Ishikawa (cell line): ENCODE results near the gene SLC25A13.
A peak's percentile ranks its signal among the peaks of the same experiment; 100 is the strongest.

Source experiments
- CEBPB ChIP-seq: IDR thresholded peaks from 2 replicates; pipeline ENCODE4 v1.6.1; 2012
- CREB1 ChIP-seq: IDR thresholded peaks from 2 replicates; pipeline ENCODE4 v1.6.1; 2012; ENCODE audit warnings: low read depth
- EGR1 ChIP-seq: IDR thresholded peaks from 2 replicates; pipeline ENCODE4 v1.6.1; 2012
- EP300 ChIP-seq: IDR thresholded peaks from 2 replicates; pipeline ENCODE4 v1.6.1; 2012; ENCODE audit warnings: borderline replicate concordance
- FOXM1 ChIP-seq: IDR thresholded peaks from 2 replicates; pipeline ENCODE4 v1.6.1; 2012; ENCODE audit warnings: low read depth, borderline replicate concordance
- NFIC ChIP-seq: IDR thresholded peaks from 2 replicates; pipeline ENCODE4 v1.6.1; 2012
- RAD21 ChIP-seq: IDR thresholded peaks from 2 replicates; pipeline ENCODE4 v1.6.1; 2012; ENCODE audit warnings: low read depth
- TAF1 ChIP-seq: IDR thresholded peaks from 2 replicates; pipeline ENCODE4 v1.6.1; 2012; ENCODE audit warnings: low read depth, mild to moderate bottlenecking
- TCF12 ChIP-seq: IDR thresholded peaks from 2 replicates; pipeline ENCODE4 v1.6.1; 2012; ENCODE audit warnings: low read depth
- TEAD4 ChIP-seq: IDR thresholded peaks from 2 replicates; pipeline ENCODE4 v1.6.1; 2012
- YY1 ChIP-seq: IDR thresholded peaks from 2 replicates; pipeline ENCODE4 v1.6.1; 2012; ENCODE audit warnings: low read depth
- ZBTB7A ChIP-seq: IDR thresholded peaks from 2 replicates; pipeline ENCODE4 v1.6.1; 2012; ENCODE audit warnings: low read depth
- TF ChIP-seq, protein P1 (sequence below): IDR thresholded peaks from 2 replicates; pipeline ENCODE4 v1.6.1; 2012; ENCODE audit warnings: low read depth, mild to moderate bottlenecking
- TF ChIP-seq, protein P2 (sequence below): IDR thresholded peaks from 2 replicates; pipeline ENCODE4 v1.6.1; 2012
- TF ChIP-seq, protein P3 (sequence below): IDR thresholded peaks from 2 replicates; pipeline ENCODE4 v1.6.1; 2012

SLC25A13 gene

DNA sequence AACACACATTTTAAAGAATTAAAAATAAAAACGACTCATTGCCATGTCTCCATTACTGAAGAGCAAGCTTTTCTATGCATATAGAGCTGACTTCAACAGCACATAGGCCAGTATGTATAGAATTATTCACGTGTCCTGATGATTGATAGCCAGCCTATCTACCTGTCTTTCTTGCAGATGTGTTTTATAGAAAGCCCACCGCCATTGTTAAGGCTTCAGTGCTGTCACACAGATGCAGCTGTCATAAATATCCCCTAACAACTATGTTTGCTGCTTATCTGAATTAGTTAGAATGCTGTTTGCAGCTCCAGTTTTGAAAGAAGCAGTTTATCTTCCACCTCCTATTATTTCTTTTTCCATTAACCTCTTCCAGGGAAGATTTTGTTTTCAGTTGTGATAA lies 235.9 kb downstream of the SLC25A13 start:
- TF ChIP-seq, protein P1, sequence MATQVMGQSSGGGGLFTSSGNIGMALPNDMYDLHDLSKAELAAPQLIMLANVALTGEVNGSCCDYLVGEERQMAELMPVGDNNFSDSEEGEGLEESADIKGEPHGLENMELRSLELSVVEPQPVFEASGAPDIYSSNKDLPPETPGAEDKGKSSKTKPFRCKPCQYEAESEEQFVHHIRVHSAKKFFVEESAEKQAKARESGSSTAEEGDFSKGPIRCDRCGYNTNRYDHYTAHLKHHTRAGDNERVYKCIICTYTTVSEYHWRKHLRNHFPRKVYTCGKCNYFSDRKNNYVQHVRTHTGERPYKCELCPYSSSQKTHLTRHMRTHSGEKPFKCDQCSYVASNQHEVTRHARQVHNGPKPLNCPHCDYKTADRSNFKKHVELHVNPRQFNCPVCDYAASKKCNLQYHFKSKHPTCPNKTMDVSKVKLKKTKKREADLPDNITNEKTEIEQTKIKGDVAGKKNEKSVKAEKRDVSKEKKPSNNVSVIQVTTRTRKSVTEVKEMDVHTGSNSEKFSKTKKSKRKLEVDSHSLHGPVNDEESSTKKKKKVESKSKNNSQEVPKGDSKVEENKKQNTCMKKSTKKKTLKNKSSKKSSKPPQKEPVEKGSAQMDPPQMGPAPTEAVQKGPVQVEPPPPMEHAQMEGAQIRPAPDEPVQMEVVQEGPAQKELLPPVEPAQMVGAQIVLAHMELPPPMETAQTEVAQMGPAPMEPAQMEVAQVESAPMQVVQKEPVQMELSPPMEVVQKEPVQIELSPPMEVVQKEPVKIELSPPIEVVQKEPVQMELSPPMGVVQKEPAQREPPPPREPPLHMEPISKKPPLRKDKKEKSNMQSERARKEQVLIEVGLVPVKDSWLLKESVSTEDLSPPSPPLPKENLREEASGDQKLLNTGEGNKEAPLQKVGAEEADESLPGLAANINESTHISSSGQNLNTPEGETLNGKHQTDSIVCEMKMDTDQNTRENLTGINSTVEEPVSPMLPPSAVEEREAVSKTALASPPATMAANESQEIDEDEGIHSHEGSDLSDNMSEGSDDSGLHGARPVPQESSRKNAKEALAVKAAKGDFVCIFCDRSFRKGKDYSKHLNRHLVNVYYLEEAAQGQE: no peak
- TF ChIP-seq YY1 (no peak), RAD21 (no peak), TEAD4 (no peak), ZBTB7A (no peak), FOXM1 (no peak), CREB1 (no peak), EP300 (no peak), NFIC (no peak), CEBPB (no peak), EGR1 (no peak), TCF12 (no peak), TAF1 (no peak)
- TF ChIP-seq, protein P2, sequence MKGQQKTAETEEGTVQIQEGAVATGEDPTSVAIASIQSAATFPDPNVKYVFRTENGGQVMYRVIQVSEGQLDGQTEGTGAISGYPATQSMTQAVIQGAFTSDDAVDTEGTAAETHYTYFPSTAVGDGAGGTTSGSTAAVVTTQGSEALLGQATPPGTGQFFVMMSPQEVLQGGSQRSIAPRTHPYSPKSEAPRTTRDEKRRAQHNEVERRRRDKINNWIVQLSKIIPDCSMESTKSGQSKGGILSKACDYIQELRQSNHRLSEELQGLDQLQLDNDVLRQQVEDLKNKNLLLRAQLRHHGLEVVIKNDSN: no peak
- TF ChIP-seq, protein P3, sequence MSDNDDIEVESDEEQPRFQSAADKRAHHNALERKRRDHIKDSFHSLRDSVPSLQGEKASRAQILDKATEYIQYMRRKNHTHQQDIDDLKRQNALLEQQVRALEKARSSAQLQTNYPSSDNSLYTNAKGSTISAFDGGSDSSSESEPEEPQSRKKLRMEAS: no peak

DNA sequence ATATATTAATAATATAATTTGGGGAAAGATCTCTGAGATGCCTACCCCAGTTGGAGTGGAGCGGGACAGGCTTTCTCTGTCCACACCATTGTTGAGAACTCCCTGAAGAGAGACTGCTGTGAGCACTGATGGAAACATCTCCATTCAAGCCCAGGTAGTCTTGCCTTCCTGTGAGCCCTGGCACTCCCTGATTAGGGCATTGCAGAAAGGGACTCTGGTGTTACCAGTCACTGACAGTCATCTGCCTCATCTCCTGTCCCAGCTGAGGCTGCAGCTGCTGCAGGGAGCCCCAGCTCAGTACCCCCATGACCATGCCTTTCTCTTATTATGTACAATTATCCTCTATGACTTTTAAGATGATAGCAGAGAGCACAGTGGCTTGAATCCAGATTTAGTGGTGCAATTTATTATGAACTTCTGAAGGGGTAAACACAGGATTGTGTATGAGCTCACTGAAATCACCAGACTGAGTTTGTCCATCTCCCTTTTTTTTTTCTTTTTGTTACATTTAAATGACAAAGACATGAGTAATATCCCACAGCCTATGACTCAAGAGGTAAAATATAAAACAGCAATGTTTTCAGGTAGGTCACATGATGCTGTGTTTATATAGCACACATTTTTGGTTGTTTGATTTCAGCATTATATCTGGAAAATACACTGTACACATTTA lies 236.9 kb downstream of the SLC25A13 start:
- TF ChIP-seq ZBTB7A (no peak), YY1 (no peak), EGR1 (no peak), TCF12 (no peak), RAD21 (no peak), NFIC (no peak)
- TF ChIP-seq, protein P2: peak; percentile 80
- TF ChIP-seq, protein P1: no peak

DNA sequence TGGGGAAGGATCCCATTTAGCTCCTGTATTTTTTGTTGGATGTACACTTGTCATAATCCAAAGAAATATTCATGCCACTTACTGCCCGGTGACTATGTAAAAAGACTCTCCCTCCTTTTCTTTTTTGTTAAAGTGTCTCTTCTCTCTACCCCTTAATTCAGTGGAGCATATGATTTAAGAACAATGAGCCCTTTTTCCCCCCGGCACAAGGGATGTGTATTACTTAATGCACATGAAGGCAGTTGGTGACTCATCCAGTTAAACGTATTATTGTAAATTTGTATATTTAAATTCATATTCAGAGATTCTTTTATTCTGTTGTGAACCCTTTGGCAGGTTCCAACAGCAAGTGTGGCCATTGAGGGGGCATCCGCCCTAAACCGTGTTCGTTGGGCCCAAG lies 241.9 kb downstream of the SLC25A13 start:
- TF ChIP-seq TAF1: no peak
- TF ChIP-seq TCF12: no peak
- no peak for TF ChIP-seq TEAD4
- TF ChIP-seq EGR1: no peak
- no peak for TF ChIP-seq RAD21
- no peak for TF ChIP-seq YY1
- TF ChIP-seq, protein P3: no peak
- no peak for TF ChIP-seq EP300

DNA sequence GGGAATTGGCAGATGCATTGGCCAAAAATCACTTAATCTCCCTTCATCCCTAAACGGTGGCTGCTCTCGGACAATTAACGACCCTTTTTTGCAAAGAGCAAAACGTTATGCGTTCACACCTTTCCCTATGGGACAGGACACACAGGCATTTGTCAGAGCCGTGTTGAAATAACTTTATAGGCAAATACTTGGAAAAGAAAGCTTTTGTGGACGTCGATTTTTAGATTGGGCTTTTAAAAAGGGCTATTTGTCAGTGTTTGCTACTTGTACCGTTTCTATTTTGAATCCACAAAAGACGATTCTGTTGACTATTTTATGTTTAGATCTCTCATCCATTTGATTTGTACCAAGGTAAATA lies 245.6 kb downstream of the SLC25A13 start:
- TF ChIP-seq, protein P1: no peak
- TF ChIP-seq CEBPB (no peak), EP300 (no peak), RAD21 (no peak), YY1 (no peak), TEAD4 (no peak), NFIC (no peak), FOXM1 (no peak)
- TF ChIP-seq, protein P2: no peak
